Osteoblast (primary cell): ENCODE data around the gene HSD11B2. TPM values are rescaled to one million over a fixed set of nuclear protein-coding genes. Genes with fewer than 3 reads are reported as not detected.

ENCODE experiments used
- small RNA-seq: library from RNA; depleted of rRNA; stranded (forward); fragments of <200 nt; gene quantifications from one replicate; pipeline ENCODE3, GENCODE V24; 2012
- total RNA-seq: library from RNA; depleted of rRNA; stranded (reverse); fragments of >200 nt; gene quantifications from 2 replicates; pipeline ENCODE4 v1.2.3, GENCODE V29; 2012

HSD11B2 gene
- total RNA-seq, 1 donor = not detected

Small RNA genes lying within 50 kb of the gene (small RNA-seq; reads per million reads assigned to genes)
- gene RNU1-123P = not detected

Other genes starting within 250 kb of the HSD11B2 start
- gene MATCAP1, start 247.2 kb upstream of the HSD11B2 start, total RNA-seq = 3.6 and 4.7 TPM in 2 replicates
- not detected in 2 replicates for gene EXOC3L1, start 241.0 kb upstream of the HSD11B2 start, total RNA-seq
- 51.9 and 56.5 TPM in 2 replicates for gene E2F4, start 239.0 kb upstream of the HSD11B2 start, total RNA-seq
- 0.29 and 0.36 TPM in 2 replicates for gene ELMO3, start 232.0 kb upstream of the HSD11B2 start, total RNA-seq
- 22.4 and 25.3 TPM in 2 replicates for gene TMEM208, start 204.0 kb upstream of the HSD11B2 start, total RNA-seq
- gene FHOD1, start 183.6 kb upstream of the HSD11B2 start, total RNA-seq = 27.4 and 28.2 TPM in 2 replicates
- gene SLC9A5, start 182.1 kb upstream of the HSD11B2 start, total RNA-seq = 2.9 and 3.6 TPM in 2 replicates
- gene PLEKHG4, start 151.6 kb upstream of the HSD11B2 start, total RNA-seq = 31.8 and 41.6 TPM in 2 replicates
- gene KCTD19, start 104.4 kb upstream of the HSD11B2 start, total RNA-seq = not detected in 2 replicates
- gene LRRC36, start 104.3 kb upstream of the HSD11B2 start, total RNA-seq = not detected in 2 replicates
- 0.59 and 0.72 TPM in 2 replicates for gene TPPP3, start 37.6 kb upstream of the HSD11B2 start, total RNA-seq
- 9.0 and 13.3 TPM in 2 replicates for gene ZDHHC1, start 14.6 kb upstream of the HSD11B2 start, total RNA-seq
- gene ATP6V0D1, start 50.0 kb downstream of the HSD11B2 start, total RNA-seq = 146 and 158 TPM in 2 replicates
- gene AGRP, start 52.4 kb downstream of the HSD11B2 start, total RNA-seq = not detected in 2 replicates
- gene RIPOR1, start 97.7 kb downstream of the HSD11B2 start, total RNA-seq = 36.6 and 38.0 TPM in 2 replicates
- 29.3 and 31.8 TPM in 2 replicates for gene CTCF, start 131.4 kb downstream of the HSD11B2 start, total RNA-seq
- under 0.01 TPM in 2 replicates for gene CARMIL2, start 214.0 kb downstream of the HSD11B2 start, total RNA-seq
- gene ACD, start 229.1 kb downstream of the HSD11B2 start, total RNA-seq = 16.5 and 18.8 TPM in 2 replicates
- gene PARD6A, start 229.8 kb downstream of the HSD11B2 start, total RNA-seq = 2.4 and 2.9 TPM in 2 replicates
- 13.3 and 15.9 TPM in 2 replicates for gene ENKD1, start 235.6 kb downstream of the HSD11B2 start, total RNA-seq
- gene C16orf86, start 235.7 kb downstream of the HSD11B2 start, total RNA-seq = 6.2 and 6.9 TPM in 2 replicates